ENCODE results near the gene SMIM11.
"Not testable (repeated sequence)": the region's sequence is repeated elsewhere in the genome, so short reads cannot be mapped to it uniquely, and the experiment has no call there.

Gene SMIM11

GRCh38 chr21:34362136-34362444 lies 13.2 kb upstream of the SMIM11 start:
- H3K4me3 ChIP-seq (ENCODE audit: low read length): no peak overlapping the region
- H3K4me1 ChIP-seq (ENCODE audit: insufficient read depth, low read length): no peaks in the 10 kb centered on the region
- no peaks in the 10 kb centered on the region for H3K27me3 ChIP-seq (ENCODE audit: insufficient read depth, low read length)
- no peaks in the 10 kb centered on the region for H3K9me3 ChIP-seq (ENCODE audit: low read length)
- no peak overlapping the region for H2AFZ ChIP-seq (ENCODE audit: low read depth, low read length)
- H3K36me3 ChIP-seq (ENCODE audit: insufficient read depth, low read length): no peaks in the 10 kb centered on the region

GRCh38 chr21:34362670-34363069 lies 12.6 kb upstream of the SMIM11 start:
- no peak overlapping the region for H2AFZ ChIP-seq (ENCODE audit: low read depth, low read length)
- no peaks in the 10 kb centered on the region for H3K27me3 ChIP-seq (ENCODE audit: insufficient read depth, low read length)
- peaks cover 2% of the 10 kb centered on the region for H3K4me1 ChIP-seq (ENCODE audit: insufficient read depth, low read length)
- no peak overlapping the region for H3K4me3 ChIP-seq (ENCODE audit: low read length)
- no peaks in the 10 kb centered on the region for H3K9me3 ChIP-seq (ENCODE audit: low read length)
- H3K36me3 ChIP-seq (ENCODE audit: insufficient read depth, low read length): no peaks in the 10 kb centered on the region

GRCh38 chr21:34363733-34364132 lies 11.6 kb upstream of the SMIM11 start, which contains the start of gene KCNE2:
KCNE2 (plus strand) TSS chr21:34364006; CDS start chr21:34370479, 6,473 bp downstream.
- Histone ChIP-seq H3K4me1 (ENCODE audit: insufficient read depth, low read length) (peaks cover 2% of the 10 kb centered on the region), H3K27me3 (ENCODE audit: insufficient read depth, low read length) (no peaks in the 10 kb centered on the region), H2AFZ (ENCODE audit: low read depth, low read length) (no peak within 1 kb of the TSS), H3K9me3 (ENCODE audit: low read length) (no peaks in the 10 kb centered on the region), H3K36me3 (ENCODE audit: insufficient read depth, low read length) (no peaks in the 10 kb centered on the region), H3K4me3 (ENCODE audit: low read length) (no peak within 1 kb of the TSS)

- H3K4me3 ChIP-seq (ENCODE audit: low read length): no peak overlapping the region
- H3K36me3 ChIP-seq (ENCODE audit: insufficient read depth, low read length): no peaks in the 10 kb centered on the region
- no peak overlapping the region for H2AFZ ChIP-seq (ENCODE audit: low read depth, low read length)
- no peaks in the 10 kb centered on the region for H3K9me3 ChIP-seq (ENCODE audit: low read length)
- H3K4me1 ChIP-seq (ENCODE audit: insufficient read depth, low read length): peaks cover 2% of the 10 kb centered on the region
- H3K27me3 ChIP-seq (ENCODE audit: insufficient read depth, low read length): no peaks in the 10 kb centered on the region
Observed at GRCh38 chr21:34364921-34365320, 10.4 kb upstream of the SMIM11 start.

- Histone ChIP-seq H3K27me3 (ENCODE audit: insufficient read depth, low read length) (no peaks in the 10 kb centered on the region), H3K36me3 (ENCODE audit: insufficient read depth, low read length) (no peaks in the 10 kb centered on the region), H3K9me3 (ENCODE audit: low read length) (no peaks in the 10 kb centered on the region), H2AFZ (ENCODE audit: low read depth, low read length) (no peak overlapping the region), H3K4me1 (ENCODE audit: insufficient read depth, low read length) (peaks cover 2% of the 10 kb centered on the region), H3K4me3 (ENCODE audit: low read length) (no peak overlapping the region)
Observed at GRCh38 chr21:34365809-34366208, 9.5 kb upstream of the SMIM11 start.

- no peaks in the 10 kb centered on the region for H3K9me3 ChIP-seq (ENCODE audit: low read length)
- H3K27me3 ChIP-seq (ENCODE audit: insufficient read depth, low read length): no peaks in the 10 kb centered on the region
- H3K4me1 ChIP-seq (ENCODE audit: insufficient read depth, low read length): peaks cover 2% of the 10 kb centered on the region
- H3K4me3 ChIP-seq (ENCODE audit: low read length): no peak overlapping the region
- no peaks in the 10 kb centered on the region for H3K36me3 ChIP-seq (ENCODE audit: insufficient read depth, low read length)
- H2AFZ ChIP-seq (ENCODE audit: low read depth, low read length): no peak overlapping the region
Observed at GRCh38 chr21:34367320-34367935, 7.9 kb upstream of the SMIM11 start.

GRCh38 chr21:34369741-34370140 lies 5.6 kb upstream of the SMIM11 start:
- Histone ChIP-seq H3K4me1 (ENCODE audit: insufficient read depth, low read length) (peaks cover 2% of the 10 kb centered on the region), H2AFZ (ENCODE audit: low read depth, low read length) (no peak overlapping the region), H3K36me3 (ENCODE audit: insufficient read depth, low read length) (no peaks in the 10 kb centered on the region), H3K4me3 (ENCODE audit: low read length) (no peak overlapping the region), H3K9me3 (ENCODE audit: low read length) (no peaks in the 10 kb centered on the region), H3K27me3 (ENCODE audit: insufficient read depth, low read length) (no peaks in the 10 kb centered on the region)

GRCh38 chr21:34372321-34372720 lies 3.0 kb upstream of the SMIM11 start:
- H2AFZ ChIP-seq (ENCODE audit: low read depth, low read length): no peak overlapping the region

GRCh38 chr21:34374462-34374861 lies 845 bp upstream of the SMIM11 start:
- H3K4me1 ChIP-seq (ENCODE audit: insufficient read depth, low read length); H2AFZ ChIP-seq (ENCODE audit: low read depth, low read length); H3K36me3 ChIP-seq (ENCODE audit: insufficient read depth, low read length); H3K4me3 ChIP-seq (ENCODE audit: low read length); H3K9me3 ChIP-seq (ENCODE audit: low read length); H3K27me3 ChIP-seq (ENCODE audit: insufficient read depth, low read length): not testable (repeated sequence)

More at GRCh38 chr21:34372321-34372720, 3.0 kb upstream of the SMIM11 start:
- H3K9me3 ChIP-seq (ENCODE audit: low read length): no peaks in the 10 kb centered on the region
- H3K36me3 ChIP-seq (ENCODE audit: insufficient read depth, low read length): no peaks in the 10 kb centered on the region
- peaks cover 2% of the 10 kb centered on the region for H3K4me1 ChIP-seq (ENCODE audit: insufficient read depth, low read length)
- no peak overlapping the region for H3K4me3 ChIP-seq (ENCODE audit: low read length)
- H3K27me3 ChIP-seq (ENCODE audit: insufficient read depth, low read length): no peaks in the 10 kb centered on the region

GRCh38 chr21:34375619-34375972 lies 289 bp downstream of the SMIM11 start:
- H3K4me1 ChIP-seq (ENCODE audit: insufficient read depth, low read length); H3K9me3 ChIP-seq (ENCODE audit: low read length); H3K4me3 ChIP-seq (ENCODE audit: low read length); H2AFZ ChIP-seq (ENCODE audit: low read depth, low read length); H3K36me3 ChIP-seq (ENCODE audit: insufficient read depth, low read length); H3K27me3 ChIP-seq (ENCODE audit: insufficient read depth, low read length): not testable (repeated sequence)

GRCh38 chr21:34383138-34383537 lies 7.8 kb downstream of the SMIM11 start:
- not testable (repeated sequence) for H3K4me3 ChIP-seq (ENCODE audit: low read length); H3K36me3 ChIP-seq (ENCODE audit: insufficient read depth, low read length); H3K4me1 ChIP-seq (ENCODE audit: insufficient read depth, low read length); H3K27me3 ChIP-seq (ENCODE audit: insufficient read depth, low read length); H2AFZ ChIP-seq (ENCODE audit: low read depth, low read length); H3K9me3 ChIP-seq (ENCODE audit: low read length)

- not testable (repeated sequence) for H3K36me3 ChIP-seq (ENCODE audit: insufficient read depth, low read length); H3K4me1 ChIP-seq (ENCODE audit: insufficient read depth, low read length); H3K4me3 ChIP-seq (ENCODE audit: low read length); H2AFZ ChIP-seq (ENCODE audit: low read depth, low read length); H3K27me3 ChIP-seq (ENCODE audit: insufficient read depth, low read length); H3K9me3 ChIP-seq (ENCODE audit: low read length)
Observed at GRCh38 chr21:34383724-34384415, 8.6 kb downstream of the SMIM11 start.

- H3K9me3 ChIP-seq (ENCODE audit: low read length): not testable (repeated sequence)
Observed at GRCh38 chr21:34400522-34400921, 25.2 kb downstream of the SMIM11 start.

GRCh38 chr21:34404742-34405141 lies 29.4 kb downstream of the SMIM11 start:
- not testable (repeated sequence) for H2AFZ ChIP-seq (ENCODE audit: low read depth, low read length); H3K4me1 ChIP-seq (ENCODE audit: insufficient read depth, low read length); H3K9me3 ChIP-seq (ENCODE audit: low read length); H3K27me3 ChIP-seq (ENCODE audit: insufficient read depth, low read length); H3K36me3 ChIP-seq (ENCODE audit: insufficient read depth, low read length); H3K4me3 ChIP-seq (ENCODE audit: low read length)

More at GRCh38 chr21:34400522-34400921, 25.2 kb downstream of the SMIM11 start:
- not testable (repeated sequence) for H3K36me3 ChIP-seq (ENCODE audit: insufficient read depth, low read length); H3K4me3 ChIP-seq (ENCODE audit: low read length); H3K4me1 ChIP-seq (ENCODE audit: insufficient read depth, low read length); H3K27me3 ChIP-seq (ENCODE audit: insufficient read depth, low read length); H2AFZ ChIP-seq (ENCODE audit: low read depth, low read length)
